ENCODE data around the gene AMMECR1L.

DNA sequence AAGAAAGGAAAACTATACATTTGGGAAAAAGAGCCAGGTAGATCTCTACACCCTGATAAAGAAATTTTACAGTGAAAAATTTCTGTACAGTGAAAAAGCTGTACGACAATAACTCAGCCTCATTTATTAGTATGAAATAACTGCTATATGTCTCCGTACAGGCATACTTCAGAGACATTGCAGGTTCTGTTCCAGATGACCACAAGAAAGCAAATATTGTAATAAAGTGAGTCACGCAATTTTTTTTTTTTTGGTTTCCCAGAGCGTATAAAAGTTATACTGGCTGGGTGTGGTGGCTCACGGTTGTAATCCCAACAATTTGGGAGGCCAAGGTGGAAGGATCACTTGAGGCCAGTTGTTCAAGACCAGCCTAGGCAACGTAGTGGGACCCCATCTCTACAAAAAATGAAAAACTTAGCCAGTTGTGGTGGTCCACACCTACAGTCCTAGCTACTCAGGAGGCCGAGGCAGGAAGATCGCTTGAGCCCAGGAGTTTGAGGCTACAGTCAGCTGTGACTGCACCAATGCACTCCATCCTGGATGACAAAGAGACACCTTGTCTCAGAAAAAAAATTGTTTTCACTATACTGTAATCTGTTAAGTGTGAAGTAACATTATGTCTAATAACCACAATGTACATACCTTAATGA lies 28.2 kb upstream of the AMMECR1L start:
- TF ChIP-seq EZH2 (IDR thresholded peaks at IDR 0.05; ENCODE audit: borderline replicate concordance, low read depth, low read length, poor library complexity, severe bottlenecking), result no peak
- TF ChIP-seq, protein P1, sequence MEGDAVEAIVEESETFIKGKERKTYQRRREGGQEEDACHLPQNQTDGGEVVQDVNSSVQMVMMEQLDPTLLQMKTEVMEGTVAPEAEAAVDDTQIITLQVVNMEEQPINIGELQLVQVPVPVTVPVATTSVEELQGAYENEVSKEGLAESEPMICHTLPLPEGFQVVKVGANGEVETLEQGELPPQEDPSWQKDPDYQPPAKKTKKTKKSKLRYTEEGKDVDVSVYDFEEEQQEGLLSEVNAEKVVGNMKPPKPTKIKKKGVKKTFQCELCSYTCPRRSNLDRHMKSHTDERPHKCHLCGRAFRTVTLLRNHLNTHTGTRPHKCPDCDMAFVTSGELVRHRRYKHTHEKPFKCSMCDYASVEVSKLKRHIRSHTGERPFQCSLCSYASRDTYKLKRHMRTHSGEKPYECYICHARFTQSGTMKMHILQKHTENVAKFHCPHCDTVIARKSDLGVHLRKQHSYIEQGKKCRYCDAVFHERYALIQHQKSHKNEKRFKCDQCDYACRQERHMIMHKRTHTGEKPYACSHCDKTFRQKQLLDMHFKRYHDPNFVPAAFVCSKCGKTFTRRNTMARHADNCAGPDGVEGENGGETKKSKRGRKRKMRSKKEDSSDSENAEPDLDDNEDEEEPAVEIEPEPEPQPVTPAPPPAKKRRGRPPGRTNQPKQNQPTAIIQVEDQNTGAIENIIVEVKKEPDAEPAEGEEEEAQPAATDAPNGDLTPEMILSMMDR (conservative IDR thresholded peaks at IDR 0.05; ENCODE audit: low read depth, low read length), result no peak
